T-cell (primary cell): ENCODE measurements around the gene CTNNA1. TPM values are rescaled to one million over a fixed set of nuclear protein-coding genes. Genes with fewer than 3 reads are reported as not detected.

Experiments used
- ATAC-seq, 4 experiments: fragments of 200-7000 bp in 3 of 4; fragments of 150-1000 bp in 1 of 4; cut with Tn5 transposase; replicated peaks in 1 of 4; 1 replicate in 3 of 4; 2 replicates in 1 of 4; pipeline ENCODE4 v1.10.0; 2021; ENCODE audit warnings: moderate library complexity in 3 of 4, mild to moderate bottlenecking in 2 of 4, moderate number of reproducible peaks in 1 of 4
- CTCF ChIA-PET, 2 donors: fragments of 300-600 bp; sonication (Branson Sonifier 250); formaldehyde crosslinking; loops; one replicate each; lab custom pipeline; 2022; ENCODE audit warnings: antibody characterized with exemption in 2 of 2; lab: Charles Lee
- POLR2A ChIA-PET, 2 donors: fragments of 300-600 bp; sonication (Branson Sonifier 250); formaldehyde crosslinking; loops; one replicate each; lab custom pipeline; 2022; ENCODE audit warnings: antibody characterized with exemption in 2 of 2; lab: Charles Lee
- DNase-seq, 35 experiments: peaks; one replicate each; pipeline versions ENCODE4 v3.0.0 to v3.0.0-alpha.2; 2013 to 2023
- H3K27ac ChIP-seq: one replicate; pipeline ENCODE4 v1.5.1; 2013; ENCODE audit warnings: low read length
- H3K27me3 ChIP-seq, 2 experiments: replicated peaks in 1 of 2; 1 replicate in 1 of 2; 2 replicates in 1 of 2; pipeline versions ENCODE4 v1.6.1 to v1.7.0; 2013; ENCODE audit warnings: low read length in 1 of 2, mixed read lengths in 1 of 2; ENCODE audit not compliant: control insufficient read depth in 2 of 2, insufficient read depth in 2 of 2; ENCODE audit errors: extremely low read depth in 1 of 2
- H3K36me3 ChIP-seq, 2 donors: 1 replicate in 1 of 2; 2 replicates in 1 of 2; pipeline versions ENCODE4 v1.6.1 to v1.7.0; 2013; ENCODE audit warnings: low read length in 1 of 2; ENCODE audit not compliant: control insufficient read depth in 2 of 2, insufficient read depth in 1 of 2; ENCODE audit errors: extremely low read depth in 1 of 2
- H3K4me1 ChIP-seq, 2 experiments: 1 replicate in 1 of 2; 2 replicates in 1 of 2; pipeline versions ENCODE4 v1.6.1 to v1.7.0; 2013; ENCODE audit warnings: low read length in 2 of 2, mixed read lengths in 1 of 2; ENCODE audit not compliant: insufficient read depth in 2 of 2, control insufficient read depth in 1 of 2; ENCODE audit errors: extremely low read depth in 1 of 2
- H3K4me3 ChIP-seq, 2 donors: 1 replicate in 1 of 2; 2 replicates in 1 of 2; pipeline versions ENCODE4 v1.5.1 to v1.7.0; 2013; ENCODE audit warnings: mild to moderate bottlenecking in 2 of 2, low read length in 1 of 2, moderate library complexity in 1 of 2; ENCODE audit not compliant: control insufficient read depth in 1 of 2; ENCODE audit errors: extremely low read depth in 1 of 2
- H3K9me3 ChIP-seq: 2 replicates; pipeline ENCODE4 v1.7.0; 2013
- H3K27ac Mint-ChIP-seq, 2 donors: one replicate each; pipeline ENCODE4 v1.8.0; 2020 to 2021; ENCODE audit warnings: mild to moderate bottlenecking in 2 of 2, mixed read lengths in 2 of 2
- H3K27me3 Mint-ChIP-seq, 2 donors: one replicate each; pipeline ENCODE4 v1.8.0; 2021 to 2022; ENCODE audit warnings: mixed read lengths in 2 of 2
- H3K36me3 Mint-ChIP-seq: one replicate; pipeline ENCODE4 v1.8.0; 2021; ENCODE audit warnings: mixed read lengths
- H3K4me1 Mint-ChIP-seq, 3 donors: one replicate each; pipeline ENCODE4 v1.8.0; 2020 to 2022; ENCODE audit warnings: mixed read lengths in 3 of 3, mild to moderate bottlenecking in 1 of 3
- H3K4me3 Mint-ChIP-seq, 3 donors: one replicate each; pipeline ENCODE4 v1.8.0; 2020 to 2022; ENCODE audit warnings: mild to moderate bottlenecking in 3 of 3, mixed read lengths in 3 of 3, moderate library complexity in 3 of 3
- H3K9me3 Mint-ChIP-seq, 3 donors: one replicate each; pipeline ENCODE4 v1.8.0; 2020 to 2022; ENCODE audit warnings: mixed read lengths in 3 of 3
- WGBS: methylation state at CpG from one replicate; pipeline ENCODE4 v1.1.5; 2013; ENCODE audit warnings: missing lambda C conversion rate; ENCODE audit not compliant: insufficient coverage; 5-methylcytosine and 5-hydroxymethylcytosine counted together
- total RNA-seq, 35 experiments: library from RNA in 6 of 35; stranded (reverse) in 6 of 35; fragments of 120-200 nt in 1 of 35; gene quantifications; one replicate each; pipeline versions ENCODE4 v1.2.1 to v1.2.4 and lab custom pipeline; 2013 to 2026

CTNNA1 gene
- total RNA-seq, 5 donors from 2014 or later (not counting 1 experiment from before 2014, with no cell fraction given): 13.5 to 33.3 (median 18.5) TPM

DNA sequence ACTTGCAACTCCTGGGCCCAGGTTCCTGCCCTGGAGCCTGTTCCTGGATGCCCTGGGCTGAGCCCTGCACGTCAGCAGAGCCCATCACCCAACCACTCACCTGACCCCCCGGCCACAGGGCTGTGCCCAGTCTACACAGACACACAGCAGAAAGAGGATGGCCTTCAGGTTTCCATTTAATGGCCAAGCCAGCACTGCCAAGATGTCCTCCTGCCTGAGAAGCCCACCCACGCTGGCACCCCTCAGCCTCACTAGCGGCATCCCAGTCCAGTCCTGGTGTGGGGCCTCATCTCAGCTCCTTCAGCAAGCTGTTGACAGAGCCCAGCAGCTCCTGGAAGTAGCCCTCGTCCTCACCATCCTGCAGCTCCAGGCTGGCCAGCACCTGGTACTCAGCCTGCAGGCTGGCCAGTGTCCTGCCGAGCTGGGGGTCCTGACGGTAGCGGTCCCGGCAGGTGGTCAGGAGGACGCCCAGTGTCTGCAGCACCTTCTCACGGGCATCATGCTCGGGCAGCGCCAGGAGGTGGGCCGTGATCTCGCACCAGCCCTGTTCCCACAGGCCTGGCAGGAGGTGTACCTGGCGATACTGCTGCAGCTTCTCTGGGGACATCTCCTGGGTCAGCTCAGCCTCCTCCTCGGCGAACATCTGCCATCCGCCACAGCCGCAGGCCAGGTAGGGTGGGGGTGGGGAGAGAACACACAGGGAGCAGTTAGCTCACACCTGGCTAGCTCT, 193.8 kb downstream of the CTNNA1 start:
- WGBS: 95% methylated on average over 14 of the region's 20 CpGs
- no peaks in the 10 kb centered on the region for H3K27me3 Mint-ChIP-seq
- POLR2A ChIA-PET: no interaction called here

DNA sequence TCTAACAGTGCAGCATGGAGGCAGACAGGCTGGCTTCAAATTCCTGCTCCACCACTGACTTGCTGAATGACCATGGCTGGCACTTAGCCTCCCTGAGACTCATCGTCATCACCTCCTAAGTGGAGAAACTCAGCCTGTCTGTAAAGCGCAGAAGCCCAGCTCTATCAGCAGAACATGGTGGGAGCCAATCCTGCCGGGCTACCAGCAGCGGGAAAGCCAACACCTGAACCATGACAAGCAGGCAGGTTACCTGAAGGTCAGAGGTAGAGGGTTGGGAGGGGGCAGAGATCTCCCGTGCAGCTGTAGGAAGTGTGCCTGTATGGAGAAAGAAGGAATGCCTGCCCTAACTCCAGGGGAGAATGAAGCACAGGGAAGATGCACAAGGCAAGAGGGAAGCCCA, 194.6 kb downstream of the CTNNA1 start:
- peaks cover under 1 to 18% (median 11%) of the 10 kb centered on the region in 3 donors for H3K4me1 Mint-ChIP-seq
- no peaks in the 10 kb centered on the region for H3K27me3 ChIP-seq
- no peak overlapping the region for H3K4me3 ChIP-seq
- H3K9me3 ChIP-seq: no peaks in the 10 kb centered on the region
- H3K4me3 Mint-ChIP-seq: no peak overlapping the region
- H3K36me3 ChIP-seq: peaks cover 6 to 9% of the 10 kb centered on the region in 2 donors
- H3K27me3 Mint-ChIP-seq: no peaks in the 10 kb centered on the region
- H3K27ac Mint-ChIP-seq: no peak overlapping the region
- ATAC-seq (no peak), DNase-seq (no peak)
- H3K4me1 ChIP-seq: peaks cover 0 to 3% of the 10 kb centered on the region in 2 experiments
- no peaks in the 10 kb centered on the region for H3K9me3 Mint-ChIP-seq
- ChIA-PET POLR2A (no interaction called here), CTCF (no interaction called here)
- no peak overlapping the region for H3K27ac ChIP-seq
- WGBS: 97% methylated on average over 5 of the region's 5 CpGs
- H3K36me3 Mint-ChIP-seq: peaks cover 40% of the 10 kb centered on the region

More for the DNA sequence above, 193.8 kb downstream of the CTNNA1 start:
- peaks cover 6 to 9% of the 10 kb centered on the region in 2 donors for H3K36me3 ChIP-seq
- Mint-ChIP-seq H3K4me3 (no peak overlapping the region), H3K27ac (no peak overlapping the region), H3K36me3 (peaks cover 45% of the 10 kb centered on the region), H3K9me3 (no peaks in the 10 kb centered on the region), H3K4me1 (peaks cover 0 to 11% (median 3%) of the 10 kb centered on the region in 3 donors)
- ATAC-seq (no peak), DNase-seq (no peak)
- no peaks in the 10 kb centered on the region for H3K4me1 ChIP-seq
- no peak overlapping the region for H3K4me3 ChIP-seq
- CTCF ChIA-PET: no interaction called here
- no peaks in the 10 kb centered on the region for H3K27me3 ChIP-seq
- H3K9me3 ChIP-seq: no peaks in the 10 kb centered on the region
- H3K27ac ChIP-seq: no peak overlapping the region

DNA sequence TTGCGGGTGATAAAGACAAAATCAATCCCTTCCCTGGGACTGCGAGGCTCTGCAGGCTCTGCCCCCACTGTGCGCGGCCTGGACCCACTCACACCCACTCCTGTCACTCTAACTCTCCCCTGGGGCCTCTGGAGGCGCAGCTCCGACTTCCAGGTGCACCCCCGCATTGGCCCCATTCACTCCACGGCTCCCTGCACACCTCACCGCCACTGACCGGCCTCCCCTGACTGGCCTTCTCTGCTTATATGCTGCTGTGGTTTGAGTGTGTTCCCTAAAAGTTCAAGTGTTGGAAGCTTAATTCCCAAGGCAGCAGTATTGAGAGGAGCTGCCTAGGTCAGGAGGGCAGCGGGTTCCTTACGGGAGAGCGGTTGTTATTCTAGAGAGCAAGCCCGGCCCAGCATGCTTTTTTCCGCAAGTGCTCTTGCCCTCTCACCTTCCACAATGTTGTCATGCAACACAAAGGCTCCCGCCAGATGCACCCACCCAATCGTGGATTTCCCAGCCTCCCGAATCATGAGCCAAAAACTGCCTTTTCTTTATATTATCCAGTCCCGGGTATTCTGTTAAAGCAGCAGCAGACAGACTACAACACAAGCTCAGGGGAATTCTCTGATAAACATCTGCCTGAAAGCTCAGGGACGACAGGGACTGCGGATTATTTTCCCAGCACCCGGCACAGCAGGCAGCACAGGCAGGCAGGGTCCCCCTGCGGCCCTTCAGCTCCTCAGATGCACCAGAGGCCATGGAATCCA, 195.4 kb downstream of the CTNNA1 start:
- no peak overlapping the region for H3K27ac ChIP-seq
- Mint-ChIP-seq H3K27ac (no peak overlapping the region), H3K4me3 (no peak overlapping the region), H3K9me3 (no peaks in the 10 kb centered on the region), H3K36me3 (peaks cover 38% of the 10 kb centered on the region), H3K4me1 (peaks cover 9 to 25% (median 20%) of the 10 kb centered on the region in 3 donors), H3K27me3 (no peaks in the 10 kb centered on the region)
- no peaks in the 10 kb centered on the region for H3K27me3 ChIP-seq
- no peaks in the 10 kb centered on the region for H3K9me3 ChIP-seq
- peaks cover 4 to 11% of the 10 kb centered on the region in 2 experiments for H3K4me1 ChIP-seq
- H3K4me3 ChIP-seq: no peak overlapping the region
- DNase-seq: no peak
- H3K36me3 ChIP-seq: peaks cover 6 to 9% of the 10 kb centered on the region in 2 donors
- ChIA-PET POLR2A (no interaction called here), CTCF (interaction anchor here in 1 of 2 donors (0.6 kb wide), 1 partner anchor 1133 kb away, joined by 3 read pairs; no protein-coding TSS in a partner anchor)
- no peak for ATAC-seq
- 93% methylated on average over 18 of the region's 23 CpGs for WGBS

DNA sequence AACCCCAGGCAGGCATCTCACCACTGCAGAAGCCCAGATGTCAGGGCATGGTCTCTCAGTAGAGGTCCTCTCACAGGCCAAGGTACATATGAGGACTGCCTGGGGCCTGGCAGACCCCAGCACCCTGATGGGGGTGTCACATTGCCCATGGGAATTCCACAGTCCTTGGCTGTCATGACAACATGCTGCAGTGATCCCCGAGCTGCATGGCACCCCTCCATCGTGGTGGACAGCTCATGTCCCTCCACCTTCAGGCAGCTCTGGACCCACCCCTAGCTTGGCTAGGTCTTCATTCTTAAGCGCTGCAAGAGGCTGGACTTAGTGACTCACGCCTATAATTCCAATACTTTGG, 196.0 kb downstream of the CTNNA1 start:
- Mint-ChIP-seq H3K9me3 (no peaks in the 10 kb centered on the region), H3K36me3 (peaks cover 34% of the 10 kb centered on the region), H3K27me3 (no peaks in the 10 kb centered on the region), H3K4me1 (peaks cover 15 to 25% (median 24%) of the 10 kb centered on the region in 3 donors), H3K27ac (no peak overlapping the region), H3K4me3 (no peak overlapping the region)
- ATAC-seq (no peak), DNase-seq (no peak)
- POLR2A ChIA-PET: no interaction called here
- Histone ChIP-seq H3K9me3 (no peaks in the 10 kb centered on the region), H3K4me1 (peaks cover 4 to 17% of the 10 kb centered on the region in 2 experiments), H3K36me3 (peaks cover 6 to 9% of the 10 kb centered on the region in 2 donors), H3K27ac (no peak overlapping the region), H3K27me3 (no peaks in the 10 kb centered on the region), H3K4me3 (no peak overlapping the region)
- CTCF ChIA-PET: interaction anchor here in 1 of 2 donors (0.6 kb wide), 1 partner anchor 1132 kb away, joined by 3 read pairs; no protein-coding TSS in a partner anchor
- WGBS: 98% methylated on average over 4 of the region's 4 CpGs

DNA sequence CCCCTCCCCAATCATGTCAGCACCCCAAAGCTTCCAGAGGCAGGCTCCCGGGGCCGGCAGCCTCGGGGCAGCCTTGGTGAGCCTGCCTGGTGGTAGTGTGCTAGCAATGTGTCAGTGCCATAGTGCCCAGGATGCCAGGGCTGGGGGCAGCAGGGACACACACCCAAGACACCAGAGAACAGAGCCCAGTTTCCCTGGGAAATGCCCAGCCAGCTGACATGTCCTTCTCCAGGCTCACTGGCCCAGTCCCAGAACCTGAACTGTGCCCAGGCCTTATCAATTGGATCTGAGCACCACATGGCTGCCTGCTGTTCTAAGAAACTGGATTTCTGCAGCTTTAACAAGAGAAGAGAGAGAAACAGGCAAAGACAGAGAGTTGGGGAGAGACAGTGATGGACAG, 196.8 kb downstream of the CTNNA1 start:
- WGBS: no CpG with 5 or more reads among the region's 3 CpGs
- H3K4me1 ChIP-seq: peaks cover 4 to 18% of the 10 kb centered on the region in 2 experiments
- ChIA-PET CTCF (no interaction called here), POLR2A (no interaction called here)
- no peaks in the 10 kb centered on the region for H3K27me3 ChIP-seq
- no peak for ATAC-seq
- peaks cover 6 to 9% of the 10 kb centered on the region in 2 donors for H3K36me3 ChIP-seq
- no peak for DNase-seq
- no peak overlapping the region for H3K27ac Mint-ChIP-seq
- no peaks in the 10 kb centered on the region for H3K9me3 Mint-ChIP-seq
- peaks cover 16 to 27% (median 24%) of the 10 kb centered on the region in 3 donors for H3K4me1 Mint-ChIP-seq
- H3K4me3 ChIP-seq: no peak overlapping the region
- peaks cover 31% of the 10 kb centered on the region for H3K36me3 Mint-ChIP-seq
- no peaks in the 10 kb centered on the region for H3K9me3 ChIP-seq
- H3K27me3 Mint-ChIP-seq: no peaks in the 10 kb centered on the region
- no peak overlapping the region for H3K4me3 Mint-ChIP-seq
- H3K27ac ChIP-seq: no peak overlapping the region

DNA sequence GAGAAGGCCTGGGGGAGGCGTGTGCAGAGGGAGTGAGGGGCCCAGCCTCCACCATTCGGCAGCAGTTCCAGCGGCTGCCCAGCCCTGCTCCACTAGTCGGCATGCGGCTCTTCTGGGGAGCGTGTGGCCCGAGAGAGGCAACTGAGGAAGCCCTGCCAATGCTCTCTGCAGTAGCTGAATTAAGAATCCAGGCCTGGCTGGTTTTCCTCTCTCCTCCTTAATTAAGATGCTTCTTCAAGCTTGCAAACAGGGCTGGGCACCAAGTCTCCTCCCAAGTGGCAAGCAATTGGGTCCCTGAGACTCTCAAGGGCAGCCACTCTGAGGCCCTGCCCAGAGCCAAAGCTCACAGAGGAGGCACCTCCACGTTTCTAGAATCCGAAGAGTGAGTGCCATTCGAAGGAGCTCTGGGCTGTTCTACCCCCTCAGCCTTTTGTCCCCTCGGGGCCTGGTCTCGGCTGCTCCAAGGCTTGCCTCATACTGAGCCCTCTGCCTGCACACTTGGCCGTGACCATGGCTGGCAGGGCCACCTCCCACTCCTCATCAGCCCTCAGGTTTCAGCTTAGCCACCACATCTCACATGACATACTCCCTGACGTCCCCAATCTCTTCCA, 197.3 kb downstream of the CTNNA1 start:
- peaks cover 4 to 18% of the 10 kb centered on the region in 2 experiments for H3K4me1 ChIP-seq
- Mint-ChIP-seq H3K27ac (no peak overlapping the region), H3K4me3 (no peak overlapping the region), H3K36me3 (peaks cover 29% of the 10 kb centered on the region), H3K27me3 (no peaks in the 10 kb centered on the region), H3K4me1 (peaks cover 16 to 23% (median 21%) of the 10 kb centered on the region in 3 donors), H3K9me3 (no peaks in the 10 kb centered on the region)
- H3K9me3 ChIP-seq: no peaks in the 10 kb centered on the region
- DNase-seq (no peak), ATAC-seq (no peak)
- no peaks in the 10 kb centered on the region for H3K27me3 ChIP-seq
- H3K27ac ChIP-seq: no peak overlapping the region
- peaks cover 6 to 9% of the 10 kb centered on the region in 2 donors for H3K36me3 ChIP-seq
- H3K4me3 ChIP-seq: no peak overlapping the region
- CTCF ChIA-PET: no interaction called here
- WGBS: 92% methylated on average over 14 of the region's 14 CpGs
- POLR2A ChIA-PET: no interaction called here
